ENCODE results near the gene KLHDC8A. TPM values are rescaled to one million over a fixed set of nuclear protein-coding genes. Genes with fewer than 3 reads are reported as not detected.

KLHDC8A gene
- total and polyA plus RNA-seq, 2 of the 13 experiments (the other 11 are each of a cell fraction or from before 2014, with no cell fraction given), result not detected

- no peak for TF ChIP-seq TIGD3 (CRISPR knock-in tag; IDR thresholded peaks at IDR 0.05; ENCODE audit: borderline replicate concordance)
- TF ChIP-seq ZNF235 (CRISPR knock-in tag; IDR thresholded peaks at IDR 0.05; ENCODE audit: borderline replicate concordance), result no peak
- no peak for TF ChIP-seq DR1 (CRISPR knock-in tag; IDR thresholded peaks at IDR 0.05)
- TF ChIP-seq RORA (CRISPR knock-in tag; IDR thresholded peaks at IDR 0.05), result no peak
- peak; percentile 34; the same call in 1 of the 2 replicates for TF ChIP-seq TARDBP (CRISPR knock-in tag; IDR thresholded peaks at IDR 0.05)
- 0 out of 2 replicates have a peak, but pooled peaks have one; percentile 16 for TF ChIP-seq THAP11 (CRISPR knock-in tag; IDR thresholded peaks at IDR 0.05)
- TF ChIP-seq, protein P1, sequence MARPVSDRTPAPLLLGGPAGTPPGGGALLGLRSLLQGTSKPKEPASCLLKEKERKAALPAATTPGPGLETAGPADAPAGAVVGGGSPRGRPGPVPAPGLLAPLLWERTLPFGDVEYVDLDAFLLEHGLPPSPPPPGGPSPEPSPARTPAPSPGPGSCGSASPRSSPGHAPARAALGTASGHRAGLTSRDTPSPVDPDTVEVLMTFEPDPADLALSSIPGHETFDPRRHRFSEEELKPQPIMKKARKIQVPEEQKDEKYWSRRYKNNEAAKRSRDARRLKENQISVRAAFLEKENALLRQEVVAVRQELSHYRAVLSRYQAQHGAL (CRISPR knock-in tag; IDR thresholded peaks at IDR 0.05; ENCODE audit: not compliant biosample characterization), result no peak
- TF ChIP-seq ZNF577 (CRISPR knock-in tag; IDR thresholded peaks at IDR 0.05; ENCODE audit: borderline replicate concordance, low read depth), result no peak
- no peak for TF ChIP-seq ZC3H13 (CRISPR knock-in tag; IDR thresholded peaks at IDR 0.05)
- TF ChIP-seq PAX8 (CRISPR knock-in tag; IDR thresholded peaks at IDR 0.05; ENCODE audit: borderline replicate concordance), result no peak
- 0 out of 2 replicates have a peak, but pooled peaks have one; percentile 69 for TF ChIP-seq THAP8 (CRISPR knock-in tag; IDR thresholded peaks at IDR 0.05; ENCODE audit: borderline replicate concordance)
- TF ChIP-seq TFDP2 (CRISPR knock-in tag; IDR thresholded peaks at IDR 0.05), result 0 out of 2 replicates have a peak, but pooled peaks have one; percentile 30
- no peak for TF ChIP-seq KAT2B (IDR thresholded peaks at IDR 0.05; ENCODE audit: borderline replicate concordance, low read depth, low read length)
- TF ChIP-seq ZNF350 (CRISPR knock-in tag; IDR thresholded peaks at IDR 0.05; ENCODE audit: borderline replicate concordance, low read depth), result no peak
- TF ChIP-seq ZNF775 (CRISPR knock-in tag; IDR thresholded peaks at IDR 0.05; ENCODE audit: borderline replicate concordance), result no peak
- TF ChIP-seq ZMAT3 (CRISPR knock-in tag; conservative IDR thresholded peaks at IDR 0.05), result no peak
- TF ChIP-seq ZNF333 (CRISPR knock-in tag; IDR thresholded peaks at IDR 0.05; ENCODE audit: borderline replicate concordance), result no peak
- TF ChIP-seq ZFP36 (IDR thresholded peaks at IDR 0.05; ENCODE audit: borderline replicate concordance, low read depth, low read length, partially characterized antibody), result no peak
- TF ChIP-seq TAF1 (CRISPR knock-in tag; IDR thresholded peaks at IDR 0.05), result peak; percentile 14; the same call in 1 of the 2 replicates
- TF ChIP-seq ZNF564 (CRISPR knock-in tag; IDR thresholded peaks at IDR 0.05), result no peak
- TF ChIP-seq CREM (IDR thresholded peaks at IDR 0.05), result peak; percentile 35; the same call in 1 of the 2 replicates
- no peak for TF ChIP-seq CREM (CRISPR knock-in tag; IDR thresholded peaks at IDR 0.05)
- no peak; the same call in none of the 2 replicates for TF ChIP-seq FOSL2 (CRISPR knock-in tag; IDR thresholded peaks at IDR 0.05)
- no peak for TF ChIP-seq ZBTB33 (CRISPR knock-in tag; IDR thresholded peaks at IDR 0.05)
These were observed 38.3 kb downstream of the KLHDC8A start (continued) for GRCh38 chr1:205318231-205318991.

Data from HepG2 (cell line).